ENCODE measurements around the gene TMPRSS11A.

Gene TMPRSS11A

DNA sequence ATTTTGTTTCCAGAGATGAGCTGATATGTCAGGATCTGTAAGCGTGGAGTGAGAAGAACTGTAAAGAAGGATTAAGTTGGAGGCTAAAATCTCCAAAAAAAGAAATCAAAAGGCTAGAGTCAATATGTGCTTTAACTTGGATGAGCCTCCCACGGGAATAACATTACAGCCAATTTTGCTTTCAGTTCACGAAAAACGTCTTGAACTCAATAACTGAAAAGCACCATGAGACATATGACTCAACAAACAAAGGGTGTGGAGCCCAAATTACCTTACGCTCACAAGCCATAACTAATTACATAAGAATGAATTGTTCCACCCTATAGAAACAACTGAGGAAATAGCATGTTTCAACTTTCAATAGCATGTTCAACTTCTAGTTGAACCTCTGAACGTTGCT lies 101.8 kb downstream of the TMPRSS11A start:
- DNase-seq: no peak

Data from suppressor macrophage treated with lipopolysaccharide for 1 hour (primary cell).